GM12864 (cell line): ENCODE data around the gene RAB3D.

ENCODE experiments used
- DNase-seq: peaks from one replicate; pipeline ENCODE4 v3.0.0-alpha.2; 2011; ENCODE audit warnings: low read depth
- H3K4me3 ChIP-seq: 2 replicates; pipeline ENCODE4 v1.5.1; 2011; ENCODE audit warnings: mild to moderate bottlenecking, low read depth, low read length, control low read depth
- TF ChIP-seq, protein P1 (sequence below): IDR thresholded peaks from 2 replicates; pipeline ENCODE4 v1.5.1; 2011; ENCODE audit warnings: low read depth, mild to moderate bottlenecking, moderate library complexity, low read length, control low read depth, inconsistent platforms; ENCODE audit errors: missing control alignments

Gene RAB3D

GRCh38 chr19:11304936-11305335 is 34.5 kb downstream of the RAB3D start:
- no peak overlapping the region for H3K4me3 ChIP-seq
- no peak for DNase-seq
- TF ChIP-seq, protein P1, sequence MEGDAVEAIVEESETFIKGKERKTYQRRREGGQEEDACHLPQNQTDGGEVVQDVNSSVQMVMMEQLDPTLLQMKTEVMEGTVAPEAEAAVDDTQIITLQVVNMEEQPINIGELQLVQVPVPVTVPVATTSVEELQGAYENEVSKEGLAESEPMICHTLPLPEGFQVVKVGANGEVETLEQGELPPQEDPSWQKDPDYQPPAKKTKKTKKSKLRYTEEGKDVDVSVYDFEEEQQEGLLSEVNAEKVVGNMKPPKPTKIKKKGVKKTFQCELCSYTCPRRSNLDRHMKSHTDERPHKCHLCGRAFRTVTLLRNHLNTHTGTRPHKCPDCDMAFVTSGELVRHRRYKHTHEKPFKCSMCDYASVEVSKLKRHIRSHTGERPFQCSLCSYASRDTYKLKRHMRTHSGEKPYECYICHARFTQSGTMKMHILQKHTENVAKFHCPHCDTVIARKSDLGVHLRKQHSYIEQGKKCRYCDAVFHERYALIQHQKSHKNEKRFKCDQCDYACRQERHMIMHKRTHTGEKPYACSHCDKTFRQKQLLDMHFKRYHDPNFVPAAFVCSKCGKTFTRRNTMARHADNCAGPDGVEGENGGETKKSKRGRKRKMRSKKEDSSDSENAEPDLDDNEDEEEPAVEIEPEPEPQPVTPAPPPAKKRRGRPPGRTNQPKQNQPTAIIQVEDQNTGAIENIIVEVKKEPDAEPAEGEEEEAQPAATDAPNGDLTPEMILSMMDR = no peak

- no peak for DNase-seq
- TF ChIP-seq, protein P1 = no peak
- H3K4me3 ChIP-seq = no peak overlapping the region
These were observed 38.7 kb downstream of the RAB3D start for GRCh38 chr19:11300811-11301120.

GRCh38 chr19:11299946-11300810 is 39.3 kb downstream of the RAB3D start:
- no peak for DNase-seq
- TF ChIP-seq, protein P1 = no peak
- no peak overlapping the region for H3K4me3 ChIP-seq

- no peak overlapping the region for H3K4me3 ChIP-seq
- TF ChIP-seq, protein P1 = no peak
- no peak for DNase-seq
These were observed 43.2 kb downstream of the RAB3D start for GRCh38 chr19:11296264-11296663.

- TF ChIP-seq, protein P1 = no peak
- H3K4me3 ChIP-seq = no peak within 1 kb of the TSS
- no peak for DNase-seq
These were observed 43.7 kb downstream of the RAB3D start, which contains the start of gene TSPAN16 for GRCh38 chr19:11295665-11296245. TSS of gene TSPAN16 (plus strand) at chr19:11296160. CDS start at chr19:11296298, 138 bp downstream.

DNA sequence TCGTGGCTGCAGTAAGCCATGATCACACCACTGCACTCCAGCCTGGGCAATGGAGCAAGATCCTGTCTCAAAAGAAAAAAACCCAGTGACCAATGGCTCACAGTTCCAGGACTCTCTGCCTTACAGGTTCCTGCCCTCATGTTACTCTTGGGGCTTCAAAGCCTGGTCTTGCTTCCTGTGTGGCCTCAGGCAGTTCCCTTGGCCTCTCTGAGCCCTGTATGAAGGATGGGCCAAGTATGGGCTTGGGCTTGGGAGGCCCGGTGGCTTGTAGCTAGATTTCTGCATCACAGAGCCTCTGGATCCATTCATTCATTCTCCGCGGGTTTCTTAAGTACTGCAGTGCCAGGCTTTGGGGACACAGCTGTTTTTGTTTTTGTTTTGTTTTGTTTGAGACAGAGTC is 44.3 kb downstream of the RAB3D start:
- DNase-seq = no peak
- TF ChIP-seq, protein P1 = no peak
- no peak overlapping the region for H3K4me3 ChIP-seq
